Measurements from ENCODE around the gene LY6G5B.

GRCh38 chr6:31705931-31706330, 36.2 kb downstream of the LY6G5B start:
- TF ChIP-seq, protein P1, sequence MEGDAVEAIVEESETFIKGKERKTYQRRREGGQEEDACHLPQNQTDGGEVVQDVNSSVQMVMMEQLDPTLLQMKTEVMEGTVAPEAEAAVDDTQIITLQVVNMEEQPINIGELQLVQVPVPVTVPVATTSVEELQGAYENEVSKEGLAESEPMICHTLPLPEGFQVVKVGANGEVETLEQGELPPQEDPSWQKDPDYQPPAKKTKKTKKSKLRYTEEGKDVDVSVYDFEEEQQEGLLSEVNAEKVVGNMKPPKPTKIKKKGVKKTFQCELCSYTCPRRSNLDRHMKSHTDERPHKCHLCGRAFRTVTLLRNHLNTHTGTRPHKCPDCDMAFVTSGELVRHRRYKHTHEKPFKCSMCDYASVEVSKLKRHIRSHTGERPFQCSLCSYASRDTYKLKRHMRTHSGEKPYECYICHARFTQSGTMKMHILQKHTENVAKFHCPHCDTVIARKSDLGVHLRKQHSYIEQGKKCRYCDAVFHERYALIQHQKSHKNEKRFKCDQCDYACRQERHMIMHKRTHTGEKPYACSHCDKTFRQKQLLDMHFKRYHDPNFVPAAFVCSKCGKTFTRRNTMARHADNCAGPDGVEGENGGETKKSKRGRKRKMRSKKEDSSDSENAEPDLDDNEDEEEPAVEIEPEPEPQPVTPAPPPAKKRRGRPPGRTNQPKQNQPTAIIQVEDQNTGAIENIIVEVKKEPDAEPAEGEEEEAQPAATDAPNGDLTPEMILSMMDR (conservative IDR thresholded peaks at IDR 0.05) = no peak
- TF ChIP-seq ZFX (IDR thresholded peaks at IDR 0.05) = no peak
